VCaP (cell line): Measurements from ENCODE around the gene B4GALNT4.

Experiments
- H3K27ac ChIP-seq: fragments of 450-650 bp; 2 replicates; pipeline ENCODE4 v1.5.1; 2017
- TF ChIP-seq, protein P1 (sequence below): fragments of 450-650 bp; conservative IDR thresholded peaks from 2 replicates; pipeline ENCODE4 v1.5.1; 2017; ENCODE audit warnings: mild to moderate bottlenecking, moderate library complexity

B4GALNT4 gene

DNA sequence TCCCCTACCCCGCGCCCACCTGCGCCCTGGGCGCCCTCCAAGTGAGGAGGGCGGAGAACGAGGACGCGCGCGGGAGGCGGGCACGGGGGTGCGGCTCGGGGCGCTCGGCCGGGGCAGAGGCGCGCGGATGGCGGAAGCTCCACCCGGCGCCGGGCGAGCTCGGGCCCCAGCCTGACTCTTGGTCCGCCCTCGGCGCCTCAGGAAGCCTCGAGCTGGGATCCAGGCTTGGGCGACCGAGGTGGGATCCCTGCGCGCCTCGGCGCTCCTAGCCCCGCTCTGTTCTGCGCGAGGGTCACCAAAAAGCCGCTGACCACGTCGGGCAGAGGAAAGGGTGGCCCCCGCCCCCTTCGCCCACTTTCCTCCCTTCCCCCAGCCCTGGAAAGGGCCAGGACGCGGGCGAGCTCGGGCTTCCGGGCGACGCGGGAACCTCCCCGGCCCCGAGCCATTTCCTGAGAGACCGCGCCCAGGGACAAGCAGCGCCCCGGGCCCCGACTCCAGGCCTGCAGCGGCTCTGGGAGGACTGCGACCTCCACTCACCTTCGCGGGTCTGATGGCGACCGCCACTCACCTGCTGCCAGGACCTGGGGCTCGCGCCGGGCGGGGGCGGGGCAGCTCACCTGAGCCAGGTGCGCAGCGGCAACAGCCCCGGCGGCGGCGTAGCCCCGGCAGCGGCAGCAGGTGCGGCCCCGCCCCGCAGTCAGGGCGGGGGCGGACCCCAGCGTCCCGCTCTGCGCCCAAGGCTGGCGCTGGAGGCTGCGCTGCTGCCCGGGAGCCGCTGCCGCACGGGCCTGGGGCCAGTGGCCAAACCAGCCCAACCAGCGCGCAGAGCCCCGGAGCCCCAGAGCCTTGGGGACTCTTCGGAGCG, 47.7 kb downstream of the B4GALNT4 start:
- TF ChIP-seq, protein P1, sequence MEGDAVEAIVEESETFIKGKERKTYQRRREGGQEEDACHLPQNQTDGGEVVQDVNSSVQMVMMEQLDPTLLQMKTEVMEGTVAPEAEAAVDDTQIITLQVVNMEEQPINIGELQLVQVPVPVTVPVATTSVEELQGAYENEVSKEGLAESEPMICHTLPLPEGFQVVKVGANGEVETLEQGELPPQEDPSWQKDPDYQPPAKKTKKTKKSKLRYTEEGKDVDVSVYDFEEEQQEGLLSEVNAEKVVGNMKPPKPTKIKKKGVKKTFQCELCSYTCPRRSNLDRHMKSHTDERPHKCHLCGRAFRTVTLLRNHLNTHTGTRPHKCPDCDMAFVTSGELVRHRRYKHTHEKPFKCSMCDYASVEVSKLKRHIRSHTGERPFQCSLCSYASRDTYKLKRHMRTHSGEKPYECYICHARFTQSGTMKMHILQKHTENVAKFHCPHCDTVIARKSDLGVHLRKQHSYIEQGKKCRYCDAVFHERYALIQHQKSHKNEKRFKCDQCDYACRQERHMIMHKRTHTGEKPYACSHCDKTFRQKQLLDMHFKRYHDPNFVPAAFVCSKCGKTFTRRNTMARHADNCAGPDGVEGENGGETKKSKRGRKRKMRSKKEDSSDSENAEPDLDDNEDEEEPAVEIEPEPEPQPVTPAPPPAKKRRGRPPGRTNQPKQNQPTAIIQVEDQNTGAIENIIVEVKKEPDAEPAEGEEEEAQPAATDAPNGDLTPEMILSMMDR = no peak
- H3K27ac ChIP-seq = peak overlapping the region; percentile 92

- TF ChIP-seq, protein P1 = no peak
- H3K27ac ChIP-seq = peak overlapping the region; percentile 92
These were observed 48.5 kb downstream of the B4GALNT4 start for GRCh38 chr11:417652-418342.

DNA sequence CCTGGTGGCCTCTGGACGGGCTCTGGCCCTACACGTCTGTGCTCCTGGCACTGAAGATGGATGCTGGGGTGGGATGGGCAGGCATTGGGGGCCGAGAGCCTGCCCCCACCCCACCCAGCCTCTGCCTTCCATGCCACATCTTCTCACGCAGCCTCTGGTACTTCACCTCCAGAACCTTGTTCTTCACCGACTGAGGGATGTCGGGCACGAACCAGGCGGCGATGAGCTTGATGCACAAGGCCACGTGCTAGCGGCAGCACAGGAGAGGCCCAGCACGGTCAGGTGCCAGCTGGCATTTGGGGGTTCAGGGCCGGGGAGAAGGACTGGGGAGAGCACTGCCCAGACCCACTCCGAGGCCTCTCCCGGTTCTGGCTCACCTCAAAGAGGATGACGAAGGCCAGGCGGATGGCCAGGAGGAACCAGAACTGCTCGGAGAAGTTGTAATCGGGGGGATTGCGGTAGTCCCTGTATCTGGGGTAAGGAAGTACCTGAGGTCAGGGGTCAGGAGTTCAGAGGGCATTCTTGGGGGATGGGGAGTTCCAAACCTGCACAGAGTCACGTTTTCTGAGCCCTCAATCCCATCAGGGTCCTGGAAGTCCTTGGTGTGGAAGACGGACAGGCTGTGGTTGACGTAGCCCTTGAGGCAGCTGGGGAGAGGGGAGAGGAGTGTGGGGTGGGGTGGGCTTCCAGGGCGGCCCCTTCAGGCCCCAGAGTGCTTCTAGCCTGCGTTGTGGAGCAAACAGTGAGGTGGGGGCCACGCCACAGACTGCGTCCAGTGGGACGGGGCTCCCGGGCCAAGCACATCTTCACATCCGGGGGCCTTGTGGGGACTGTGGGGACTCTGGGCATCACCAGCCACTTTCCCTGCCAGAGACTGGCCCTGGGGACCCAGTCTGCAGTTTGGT, 49.3 kb downstream of the B4GALNT4 start:
- peak overlapping the region; percentile 92 for H3K27ac ChIP-seq
- TF ChIP-seq, protein P1 = no peak

GRCh38 chr11:419248-420005, 50.1 kb downstream of the B4GALNT4 start:
- H3K27ac ChIP-seq = no peak overlapping the region
- TF ChIP-seq, protein P1 = no peak

DNA sequence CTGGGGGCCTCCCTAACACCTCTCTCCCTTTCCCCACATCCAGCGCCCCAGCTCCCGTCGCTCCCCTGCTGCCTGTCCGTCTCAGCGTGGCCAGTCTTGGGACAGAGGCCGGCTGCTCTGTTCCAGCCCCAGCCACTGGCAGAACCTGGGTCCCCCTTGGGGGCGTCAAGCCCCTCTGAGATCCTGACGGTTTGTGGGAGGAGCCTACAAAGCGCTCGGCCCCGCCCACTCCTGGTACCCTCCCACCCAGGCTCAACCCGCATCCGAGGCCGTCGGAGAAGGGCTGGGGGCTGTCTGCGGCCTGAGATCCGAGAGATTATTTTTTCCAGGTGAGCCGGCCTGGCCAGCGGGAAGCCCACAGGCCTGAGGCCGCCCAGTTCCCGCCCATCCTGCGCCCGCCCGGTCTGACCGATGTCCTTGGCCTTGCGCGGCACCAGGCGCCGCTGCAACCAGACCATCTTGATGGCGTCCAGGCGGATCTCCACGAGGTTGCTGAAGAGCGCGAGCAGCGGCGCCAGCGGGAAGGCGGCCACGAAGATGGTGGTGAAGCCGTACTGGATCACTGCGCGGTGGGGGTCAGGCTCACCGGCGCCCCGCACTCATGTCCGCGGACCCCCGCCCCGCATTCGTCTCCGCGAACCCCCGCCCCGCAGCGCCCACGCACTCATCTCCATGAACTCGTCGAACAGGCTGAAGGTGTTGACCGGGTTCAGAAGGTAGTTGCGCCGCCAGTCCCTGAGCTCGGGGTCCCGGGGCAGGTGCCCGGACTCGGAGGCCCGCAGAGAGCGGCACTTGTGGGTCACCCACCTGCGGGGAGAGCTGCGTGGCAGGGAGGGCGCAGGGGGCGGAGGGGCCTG, 51.0 kb downstream of the B4GALNT4 start:
- TF ChIP-seq, protein P1 = no peak
- H3K27ac ChIP-seq = no peak overlapping the region

DNA sequence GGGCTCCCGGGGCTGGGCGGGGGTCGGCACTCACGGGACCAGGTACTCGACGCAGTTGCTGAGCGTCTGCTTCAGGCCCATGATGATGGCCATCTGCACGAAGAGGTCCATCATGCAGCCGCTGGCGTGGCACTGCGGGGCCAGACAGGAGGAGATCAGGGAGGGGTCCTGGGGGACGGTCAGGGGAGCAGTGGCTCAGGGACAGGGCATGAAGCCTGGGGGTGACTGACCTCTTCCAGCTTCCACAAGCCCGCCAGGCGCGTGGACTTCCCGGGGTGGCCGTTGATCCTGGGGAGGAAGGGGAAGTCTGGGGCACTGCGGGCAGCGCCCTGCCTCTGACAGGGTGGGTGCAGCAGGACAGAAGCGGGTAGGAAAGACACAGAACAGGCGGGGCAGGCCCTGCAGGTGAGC, 51.6 kb downstream of the B4GALNT4 start:
- TF ChIP-seq, protein P1 = no peak

More for the DNA sequence above, 51.6 kb downstream of the B4GALNT4 start:
- H3K27ac ChIP-seq = no peak overlapping the region
